ENCODE measurements around the gene AGBL1.

The AGBL1 gene

DNA sequence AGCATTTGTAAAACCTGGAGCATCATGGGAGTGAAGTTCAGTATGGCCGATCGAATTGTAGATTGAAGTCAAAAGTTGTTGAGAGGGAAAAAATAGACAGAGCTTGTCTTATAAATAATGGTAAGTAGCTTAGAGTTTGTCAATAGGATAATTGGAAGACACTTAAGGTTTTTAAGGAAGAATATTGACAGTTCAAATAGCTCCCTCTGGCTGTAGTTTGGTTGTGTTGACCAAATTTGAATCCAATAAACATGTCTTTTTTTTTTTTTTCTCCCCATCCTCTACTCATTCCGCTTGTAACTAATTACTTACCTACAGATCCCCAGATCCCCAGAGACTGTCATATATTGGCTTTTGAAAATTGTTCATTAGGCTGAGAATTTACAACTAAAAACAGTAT lies 677.0 kb downstream of the AGBL1 start:
- DNase-seq: no peak

DNA sequence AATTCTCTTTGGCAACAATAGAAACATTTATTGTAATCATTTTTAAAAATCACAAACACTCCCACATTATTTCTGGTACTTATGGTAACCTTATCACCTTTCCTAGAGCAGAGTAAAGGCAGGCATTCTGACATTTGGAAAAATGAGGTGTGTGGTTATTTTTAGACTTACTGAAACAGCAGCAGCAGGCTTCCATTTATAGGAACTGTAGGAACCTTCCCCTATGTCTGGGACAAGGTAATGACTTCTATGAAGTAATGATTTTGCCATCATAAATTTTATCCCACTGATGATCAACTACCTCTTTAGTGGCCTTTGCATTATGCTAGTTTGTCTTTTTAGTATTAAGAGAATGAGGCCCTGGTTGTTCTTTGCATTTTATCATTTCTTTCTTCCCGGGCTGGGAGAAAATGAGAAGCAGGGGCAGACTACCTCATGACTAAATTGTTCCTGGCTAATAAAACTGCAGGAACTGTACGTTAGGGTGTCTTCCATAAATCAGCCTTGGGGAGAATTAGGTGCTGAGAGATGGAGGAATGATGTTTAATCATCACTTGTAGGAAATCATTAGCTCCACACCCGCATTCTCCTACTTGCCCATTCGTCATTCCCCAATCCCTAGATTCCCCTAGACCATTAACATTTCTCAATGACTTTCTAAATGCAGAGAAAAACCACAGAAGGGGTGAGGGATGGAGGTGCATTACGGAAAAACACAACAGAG lies 680.3 kb downstream of the AGBL1 start:
- DNase-seq: no peak

DNA sequence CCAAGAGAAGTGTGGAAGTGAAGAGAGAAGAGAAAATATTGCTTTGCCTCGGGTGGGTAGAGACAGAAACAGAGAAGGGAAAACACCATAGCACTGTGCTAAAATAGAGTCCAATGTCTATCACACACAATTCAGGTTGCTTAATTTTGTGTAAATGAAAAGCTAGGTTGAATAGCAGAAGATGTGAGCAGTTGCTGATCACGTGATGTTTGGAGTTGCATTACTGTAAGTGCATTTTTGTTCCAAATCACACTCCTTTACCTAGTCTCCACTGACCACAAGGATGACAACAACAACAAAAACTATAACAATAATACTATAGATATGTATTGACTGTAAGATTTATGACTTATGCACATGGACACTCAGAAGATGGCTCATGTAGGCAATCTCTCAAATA lies 683.2 kb downstream of the AGBL1 start:
- no peak for DNase-seq

DNA sequence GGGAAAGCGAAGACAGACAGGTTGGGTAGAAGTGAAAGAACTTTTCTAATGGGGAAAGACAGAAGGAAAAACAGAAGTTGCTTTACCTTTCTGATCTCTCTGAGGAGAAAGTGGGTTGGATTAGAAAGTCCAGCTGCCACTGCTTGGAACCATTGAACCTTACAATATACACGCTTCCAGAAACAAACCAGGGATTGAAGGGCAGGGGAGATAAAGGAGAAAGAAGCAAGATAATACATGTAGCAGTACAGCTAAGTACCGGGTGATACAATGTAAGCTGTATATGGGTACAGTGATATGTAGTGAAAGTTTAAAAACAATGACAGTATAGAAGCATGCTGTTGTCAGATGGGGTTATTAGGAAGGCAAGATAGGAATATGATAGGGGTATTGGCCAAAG lies 684.4 kb downstream of the AGBL1 start:
- peak; percentile 18 for DNase-seq

DNA sequence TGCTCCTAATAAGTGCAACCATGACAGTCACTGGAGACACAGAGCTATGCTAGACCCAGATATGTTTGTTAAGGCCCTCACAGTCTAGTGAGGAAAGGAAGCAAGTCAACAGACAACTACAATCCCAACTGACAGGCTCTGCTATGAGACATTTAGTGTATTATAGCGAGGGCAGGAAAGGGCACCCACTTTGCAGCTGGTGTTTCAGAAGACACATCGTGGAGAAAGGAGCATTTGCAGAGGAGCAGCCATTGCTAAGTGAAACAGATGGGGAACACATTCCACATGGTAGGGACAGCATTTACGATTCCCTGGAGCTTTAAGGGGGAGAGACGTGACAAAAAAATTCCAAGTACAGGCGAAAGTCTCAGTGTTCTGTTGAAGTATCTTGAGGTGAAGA lies 685.6 kb downstream of the AGBL1 start:
- DNase-seq: peak; percentile 81

DNA sequence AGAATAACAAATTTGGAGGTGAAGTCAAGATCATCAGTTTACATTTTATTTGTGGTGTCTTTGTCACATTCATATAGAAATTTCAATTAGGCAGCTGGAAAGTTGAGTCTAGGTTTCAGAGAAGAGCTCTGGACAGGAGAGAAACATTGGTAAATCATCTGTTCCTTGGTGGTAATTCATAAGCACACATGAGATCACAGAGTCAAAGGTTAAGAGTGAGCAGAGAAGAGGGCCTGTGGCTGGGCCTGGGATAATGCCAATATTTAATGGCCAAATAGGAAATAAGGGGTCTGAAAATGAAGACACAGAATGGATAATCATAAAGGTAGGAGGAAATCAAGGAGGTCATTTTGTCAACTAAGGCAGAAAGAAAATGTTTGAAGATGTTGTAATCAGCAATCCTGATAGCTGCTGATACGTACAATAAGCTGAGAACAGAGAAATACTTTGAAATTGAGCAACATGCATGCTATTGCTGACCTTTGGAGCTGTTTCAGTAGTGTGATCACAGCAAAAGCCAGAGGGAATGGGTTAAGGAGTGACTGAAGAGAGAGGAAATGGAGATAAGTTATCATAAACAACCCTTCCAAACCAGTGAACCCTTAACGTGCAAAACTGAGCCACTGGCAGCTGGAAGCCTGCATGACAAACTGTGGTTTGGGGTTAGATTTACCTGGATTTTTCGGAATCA lies 692.8 kb downstream of the AGBL1 start:
- DNase-seq: no peak

DNA sequence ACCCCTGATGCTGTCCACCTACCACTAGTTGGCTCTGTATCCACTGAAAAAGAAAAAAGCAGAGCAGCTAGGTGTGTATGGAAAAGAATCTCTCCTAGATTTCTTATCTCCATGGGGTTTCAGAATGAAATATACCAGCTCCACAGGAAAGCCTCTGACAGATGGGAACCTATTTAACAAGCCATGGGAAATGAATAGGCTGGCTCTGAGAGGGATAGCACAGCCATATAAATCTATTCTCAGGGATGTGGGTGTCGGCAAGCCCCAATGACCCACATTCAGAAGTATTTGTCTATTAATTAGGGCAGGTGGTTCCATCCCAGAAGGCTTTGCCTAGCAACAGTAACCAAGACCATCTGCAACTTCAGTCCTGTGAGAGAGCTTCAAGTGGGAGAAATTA lies 694.1 kb downstream of the AGBL1 start:
- DNase-seq: peak; percentile 40

DNA sequence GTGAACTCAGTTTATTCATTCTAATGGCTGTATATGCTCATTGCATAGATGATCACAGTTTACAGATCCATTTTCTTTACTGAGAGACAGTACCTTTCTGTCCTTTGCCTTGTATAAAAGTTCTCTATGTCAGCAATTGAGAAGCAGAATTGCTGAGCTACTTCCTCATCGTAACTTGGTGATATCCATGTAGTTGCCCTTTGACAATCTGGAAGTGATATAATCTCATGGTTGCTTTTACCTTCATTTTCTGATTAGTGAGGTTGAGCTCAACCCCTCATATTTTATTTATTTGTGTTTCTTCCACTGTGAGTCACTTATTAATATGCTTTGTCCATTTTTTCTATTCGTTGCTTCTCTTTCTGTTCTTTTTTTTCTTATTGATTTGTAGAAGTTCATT lies 696.5 kb downstream of the AGBL1 start:
- DNase-seq: no peak

DNA sequence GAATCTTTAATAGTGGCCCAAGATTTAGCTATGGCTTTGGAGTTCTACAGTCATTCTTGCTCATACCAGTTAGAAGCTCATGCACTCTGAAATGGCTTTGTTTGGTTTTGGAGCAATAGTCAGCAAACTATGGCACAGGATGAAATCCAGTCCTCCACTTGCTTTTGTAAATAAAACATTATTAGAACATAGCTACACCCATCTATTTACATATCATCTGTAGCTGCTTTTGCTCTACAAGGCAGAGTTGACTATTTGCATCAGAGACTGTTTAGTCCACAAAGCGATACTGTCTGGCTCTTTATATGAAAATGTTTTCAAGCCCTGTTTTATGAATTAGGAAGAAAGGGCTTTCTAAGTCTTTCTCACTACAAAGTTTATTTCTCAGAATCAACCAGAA lies 716.9 kb downstream of the AGBL1 start:
- no peak for DNase-seq

DNA sequence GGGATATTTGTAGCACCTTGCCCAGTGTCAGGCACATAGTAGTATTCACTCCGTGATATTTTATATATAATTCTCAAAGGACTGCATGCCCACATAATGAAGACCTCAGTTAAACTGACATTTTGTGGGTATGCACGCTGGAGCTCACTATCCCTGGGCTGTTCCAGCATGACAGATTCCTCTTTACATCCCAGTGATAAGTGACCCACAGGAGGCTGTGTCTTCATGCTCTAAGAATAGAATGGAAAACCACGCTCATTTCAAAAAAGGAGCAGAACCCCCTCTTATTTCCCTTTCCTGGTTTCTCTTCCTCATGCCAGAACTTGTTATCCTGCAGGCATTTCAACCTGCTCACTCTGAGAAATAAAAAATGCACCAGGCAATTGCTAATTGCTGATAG lies 717.5 kb downstream of the AGBL1 start:
- DNase-seq: no peak

DNA sequence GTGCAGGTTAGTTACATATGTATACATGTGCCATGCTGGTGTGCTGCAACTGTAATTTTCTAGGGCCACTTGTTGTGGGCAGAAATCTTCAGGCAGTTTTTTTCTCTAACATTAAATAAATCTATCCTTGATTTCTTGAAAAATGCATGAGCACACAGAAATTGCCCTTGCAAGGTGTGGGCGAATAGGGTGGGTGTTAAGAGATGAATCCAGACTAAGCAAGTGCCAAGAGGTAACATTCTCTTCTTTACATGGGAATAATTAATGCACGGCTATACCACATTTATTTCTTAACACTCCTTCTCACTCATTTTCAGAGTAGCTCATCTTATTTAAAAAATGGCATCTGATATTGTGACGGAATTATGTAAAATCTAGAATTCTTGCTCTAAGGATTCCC lies 719.6 kb downstream of the AGBL1 start:
- no peak for DNase-seq

DNA sequence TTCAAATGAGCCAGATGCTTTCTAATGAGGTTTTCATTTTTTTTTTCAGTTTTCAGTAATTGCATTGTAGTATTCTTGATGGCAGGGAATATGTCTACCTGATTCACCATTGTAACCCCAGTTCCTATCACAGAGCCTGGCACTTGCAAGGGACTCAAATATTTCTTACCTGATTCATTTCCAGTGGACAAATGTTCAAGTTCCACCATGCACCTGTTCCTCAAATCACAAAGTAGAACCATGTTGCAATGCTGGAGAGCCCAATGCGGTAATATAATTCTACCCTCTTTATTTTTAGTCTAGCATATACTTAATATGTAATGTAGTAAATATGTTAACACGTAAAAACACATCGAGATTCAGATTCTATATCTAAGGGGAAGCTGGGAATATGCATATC lies 722.6 kb downstream of the AGBL1 start:
- DNase-seq: no peak

DNA sequence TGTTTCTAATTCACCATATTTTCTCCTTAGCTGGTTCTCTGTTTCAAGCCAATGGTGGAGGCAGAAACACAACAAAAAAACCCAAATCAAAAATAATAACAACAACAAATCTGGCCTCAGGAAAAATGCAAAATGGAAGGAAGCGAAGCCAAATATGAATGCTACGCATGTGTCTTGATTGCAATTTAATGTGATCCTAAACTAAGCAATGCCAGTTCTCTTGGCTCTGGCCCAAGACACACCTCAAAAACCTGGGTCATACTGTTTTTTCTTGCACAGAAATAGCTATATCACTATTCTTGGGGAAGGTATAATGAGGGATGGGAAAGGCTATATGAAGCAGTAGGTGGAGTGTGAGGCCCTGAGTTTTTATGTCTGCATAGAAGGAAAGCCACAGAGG lies 724.7 kb downstream of the AGBL1 start:
- DNase-seq: no peak

DNA sequence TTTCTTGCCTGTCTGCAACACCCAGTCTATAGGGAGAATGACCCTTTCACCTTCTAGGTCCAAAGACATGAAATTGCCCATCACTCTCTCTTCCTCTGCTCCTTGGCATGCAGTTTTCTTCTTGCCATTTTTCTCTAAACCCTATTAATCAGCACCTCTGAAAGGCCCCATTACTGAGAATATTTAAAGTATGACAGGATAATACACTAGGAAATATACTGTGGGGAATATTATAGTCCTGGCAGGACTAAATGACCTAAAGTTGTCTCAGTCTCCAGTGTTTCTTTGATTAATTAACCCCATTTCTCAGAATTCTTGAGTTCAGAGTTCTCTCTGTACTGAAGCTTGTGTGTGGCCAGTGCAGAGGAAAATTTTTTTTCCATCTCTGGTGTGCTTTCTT lies 730.7 kb downstream of the AGBL1 start:
- no peak for DNase-seq

DNA sequence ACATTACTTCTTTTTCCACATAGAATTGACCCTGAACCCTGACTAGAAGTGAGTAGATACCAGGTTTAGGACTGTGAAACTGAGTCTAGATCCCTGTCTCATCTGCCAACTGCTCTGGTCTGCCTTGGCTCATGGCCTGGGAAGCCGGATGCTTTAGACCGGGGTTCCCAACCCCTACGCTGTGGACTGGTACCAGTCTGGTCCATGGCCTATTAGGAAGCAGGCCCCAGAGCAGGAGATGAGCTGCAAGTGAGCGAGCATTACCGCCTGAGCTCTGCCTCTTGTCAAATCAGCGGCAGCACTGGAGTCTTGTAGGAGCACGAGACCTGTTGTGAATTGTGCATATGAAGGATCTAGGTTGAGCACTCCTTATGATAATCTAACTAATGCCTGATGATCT lies 734.2 kb downstream of the AGBL1 start:
- no peak for DNase-seq

DNA sequence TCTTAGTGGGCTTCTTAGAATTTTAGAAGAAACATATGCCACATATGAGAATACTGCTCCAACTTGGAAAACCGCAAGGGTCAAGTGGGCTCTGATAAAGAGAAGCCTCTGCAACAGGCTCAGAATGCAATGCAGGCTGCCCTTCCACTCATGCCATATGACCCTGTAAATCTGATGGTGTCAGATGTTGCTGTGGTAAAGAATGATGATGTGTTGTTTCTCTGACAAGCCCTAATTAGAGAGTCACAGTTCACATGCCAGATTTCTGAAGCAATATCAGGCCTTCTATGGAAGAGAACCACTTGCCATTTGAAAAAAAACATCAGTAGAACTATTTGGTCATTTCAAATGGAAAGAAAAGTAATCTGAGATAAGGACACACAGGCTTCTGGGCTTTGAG lies 749.6 kb downstream of the AGBL1 start:
- peak; percentile 73 for DNase-seq

DNA sequence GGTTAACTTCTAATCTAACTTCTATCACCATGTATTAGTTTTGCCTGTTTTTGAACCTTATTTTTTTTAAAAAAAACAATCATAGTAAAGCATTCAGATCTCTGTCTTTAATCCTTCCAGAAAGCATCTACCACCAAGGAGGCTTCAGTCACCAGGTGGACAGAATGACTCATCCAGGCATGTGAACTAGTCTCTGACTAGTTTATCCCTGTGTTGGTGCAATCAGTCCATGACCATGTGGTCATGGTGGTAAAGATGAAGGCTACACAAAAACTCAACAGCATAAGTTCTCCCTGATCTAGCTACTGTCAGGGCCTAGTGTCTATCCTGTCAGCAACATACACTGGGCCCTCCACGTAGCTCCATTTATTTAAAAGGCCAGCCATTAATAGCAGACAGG lies 750.6 kb downstream of the AGBL1 start:
- peak; percentile 9 for DNase-seq

DNA sequence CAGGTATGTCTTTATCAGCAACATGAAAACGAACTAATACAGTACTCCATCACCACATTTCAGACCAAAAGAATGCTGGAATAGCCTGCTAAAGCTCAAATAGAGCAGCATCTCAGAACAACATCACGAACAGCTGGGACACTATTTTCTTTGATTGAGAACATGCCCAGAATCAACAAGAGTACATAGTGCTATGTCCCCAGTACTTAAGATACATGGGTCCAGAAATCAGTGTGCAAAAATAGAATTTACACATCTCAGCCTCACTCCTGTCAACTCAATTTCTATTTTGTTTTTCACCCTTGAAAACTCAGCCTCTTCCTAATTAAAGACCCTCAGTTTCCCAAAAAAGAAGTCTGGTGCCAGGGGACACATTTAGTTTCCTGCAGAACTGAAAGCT lies 753.9 kb downstream of the AGBL1 start:
- no peak for DNase-seq

DNA sequence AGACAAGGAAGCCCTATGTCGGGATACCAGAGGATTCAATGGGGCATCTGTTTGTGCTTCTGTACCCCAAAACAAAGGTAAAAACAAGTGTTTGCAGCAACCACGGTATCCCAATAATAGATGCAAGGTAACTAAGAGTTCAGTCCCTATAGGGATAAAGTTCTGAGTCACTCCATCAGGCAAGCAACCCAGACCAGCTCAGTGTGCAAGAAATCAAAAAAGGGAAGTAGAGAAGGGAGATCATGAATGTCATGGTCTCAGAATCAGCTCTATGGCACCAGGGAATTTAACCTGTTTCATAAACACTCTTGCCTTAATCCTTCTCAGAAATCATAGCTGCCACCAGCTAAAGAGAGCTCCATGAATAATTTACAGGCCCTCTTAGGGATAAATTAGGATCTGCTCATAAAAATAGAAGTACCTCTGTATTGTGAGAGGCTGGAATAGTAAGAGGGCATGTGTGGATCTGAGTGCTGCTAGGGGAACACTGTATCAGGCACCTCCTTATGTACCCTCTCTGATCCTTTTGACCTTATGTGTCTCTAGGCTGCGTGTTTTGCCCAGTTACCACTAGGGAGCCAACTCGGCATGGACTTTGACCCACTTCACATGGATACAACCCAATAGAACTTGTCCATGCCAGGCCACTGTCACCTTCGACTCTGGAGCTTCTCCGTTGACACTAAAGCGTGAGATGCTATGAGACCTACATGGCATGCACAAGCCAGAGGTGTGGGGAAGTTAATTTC lies 754.6 kb downstream of the AGBL1 start:
- no peak for DNase-seq

DNA sequence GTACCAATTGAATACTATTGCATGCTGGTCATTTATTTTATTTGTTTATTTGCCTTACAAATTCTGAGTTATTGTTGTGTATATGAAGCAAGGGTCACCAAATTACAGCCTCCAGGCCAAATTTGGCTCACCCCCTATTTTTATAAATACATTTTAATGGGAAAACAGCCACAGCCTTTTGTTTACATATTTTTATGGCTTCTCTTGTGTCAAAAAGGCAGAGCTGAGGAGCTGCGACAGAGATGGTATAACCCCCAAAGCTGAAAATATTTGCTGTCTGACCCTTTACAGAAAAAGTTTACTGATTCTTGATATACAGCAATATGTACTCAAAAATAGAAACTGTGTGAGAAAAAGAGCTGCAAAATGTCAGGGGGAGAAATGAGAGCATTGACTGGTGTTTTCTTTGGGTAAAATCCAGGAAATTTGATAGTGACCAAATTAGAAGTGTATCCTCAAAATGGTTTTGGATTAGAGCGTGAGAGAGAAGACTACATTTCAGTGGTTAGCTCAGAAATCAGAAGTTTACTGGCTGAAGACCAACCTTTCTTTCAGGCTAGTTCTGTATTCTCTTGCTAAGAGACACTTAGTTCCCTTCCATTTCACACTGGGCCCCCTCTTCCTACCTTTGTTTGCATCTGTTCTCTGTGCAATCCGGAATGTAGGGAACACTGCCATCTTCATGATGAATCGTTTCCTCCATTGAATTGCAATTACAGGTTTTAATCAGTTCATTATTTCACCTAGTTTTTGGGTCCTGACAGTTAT lies 757.8 kb downstream of the AGBL1 start:
- no peak for DNase-seq

DNA sequence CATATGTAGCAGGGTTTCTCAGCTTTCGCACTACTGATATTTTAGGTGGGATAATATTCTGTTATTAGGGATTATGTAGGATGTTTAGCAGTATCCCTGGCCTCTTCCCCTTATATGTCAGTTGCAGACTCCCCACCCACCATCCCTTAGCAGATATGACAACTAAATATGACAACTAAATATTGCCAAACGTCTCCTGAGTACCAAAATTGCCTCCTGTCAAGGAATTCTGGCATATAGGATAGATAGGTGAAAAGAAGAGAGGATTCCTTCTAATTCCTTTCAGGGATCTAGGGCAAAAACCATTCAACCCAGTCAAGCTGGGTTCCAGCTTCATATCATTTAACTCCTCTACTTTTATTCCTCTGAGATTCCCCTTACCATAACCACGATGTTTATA lies 759.8 kb downstream of the AGBL1 start:
- DNase-seq: no peak

DNA sequence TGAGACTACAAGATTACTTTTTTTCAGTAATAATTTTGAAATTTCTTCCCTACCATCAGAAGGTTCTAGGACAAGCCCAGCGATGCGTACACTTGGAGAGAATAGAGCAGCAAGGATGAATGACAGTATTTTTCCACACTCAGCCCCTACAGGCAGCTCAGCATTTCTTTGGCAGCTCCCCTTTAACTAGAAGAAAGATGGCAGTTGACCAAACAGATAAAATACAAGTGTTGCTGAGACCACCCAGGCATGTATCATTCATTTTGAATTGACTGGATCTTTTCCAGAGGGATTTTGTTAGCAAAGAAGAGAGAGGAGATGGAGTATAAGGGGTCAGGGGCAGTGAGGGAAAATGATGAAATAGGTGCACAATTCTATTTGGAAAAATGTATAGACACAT lies 761.3 kb downstream of the AGBL1 start:
- no peak for DNase-seq

DNA sequence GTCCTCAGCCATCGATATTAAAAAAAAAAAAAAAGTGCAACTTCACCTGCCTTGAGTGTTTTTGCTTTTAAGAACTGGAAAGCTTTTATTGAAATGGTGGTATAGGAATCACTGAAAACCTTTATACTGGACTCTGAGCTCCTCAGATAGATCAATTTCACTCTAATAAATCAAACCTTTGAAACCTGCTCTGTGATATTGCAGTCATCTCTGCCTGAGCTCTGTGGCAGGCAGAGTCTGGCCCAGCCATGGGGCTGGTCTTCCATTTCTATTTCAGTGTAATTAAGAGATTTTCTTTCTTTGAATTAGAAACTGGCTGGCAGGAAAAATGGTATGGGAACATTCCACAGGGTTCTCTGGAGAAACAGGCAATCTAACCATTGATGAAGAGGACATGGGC lies 762.5 kb downstream of the AGBL1 start:
- no peak for DNase-seq

DNA sequence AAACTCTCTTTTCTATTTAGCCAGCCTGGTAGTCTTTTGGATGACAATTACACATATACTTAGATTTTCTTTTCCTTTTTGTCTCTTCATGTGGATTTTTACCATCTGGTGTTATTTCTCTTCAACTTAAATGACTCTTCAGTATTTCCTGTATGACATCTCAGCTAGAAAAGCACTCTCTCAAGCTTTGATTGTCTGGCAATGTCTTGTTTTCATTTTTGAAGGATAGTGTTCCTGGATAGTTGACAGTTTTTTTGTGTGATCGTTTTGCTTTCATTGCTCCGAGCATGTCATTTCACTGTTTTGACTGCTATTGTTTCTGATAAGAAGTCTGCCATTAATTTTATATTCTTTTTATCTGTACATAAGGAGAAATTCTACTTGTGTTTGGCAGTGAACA lies 766.4 kb downstream of the AGBL1 start:
- DNase-seq: no peak
